EH (cell line): ENCODE data around the gene DCUN1D2.

Source experiments
- DNase-seq: peaks from one replicate; pipeline ENCODE4 v3.0.0-alpha.2; 2015; ENCODE audit warnings: low read depth

The DCUN1D2 gene

DNA sequence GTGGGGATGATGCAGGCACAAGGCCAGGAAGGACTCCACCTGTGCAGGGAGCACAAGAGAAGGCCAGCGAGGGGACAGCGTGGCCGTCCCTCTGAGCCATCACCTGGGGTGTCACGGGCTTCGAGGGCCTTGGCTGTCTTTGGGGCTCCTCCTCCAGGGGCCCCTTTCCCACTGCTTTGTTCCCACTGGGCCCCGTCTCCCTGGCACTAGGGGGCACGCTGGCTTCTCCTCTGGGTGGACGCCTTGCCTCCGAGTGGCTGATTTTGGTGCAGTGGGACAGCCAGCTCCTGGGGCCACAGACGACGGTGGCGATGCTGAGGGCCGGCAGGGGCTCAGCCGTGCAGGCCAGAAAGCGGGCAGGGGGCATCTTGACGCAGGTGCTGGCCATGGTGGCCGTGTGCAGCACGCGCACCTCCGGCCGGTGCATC lies 83.4 kb downstream of the DCUN1D2 start:
- no peak for DNase-seq

DNA sequence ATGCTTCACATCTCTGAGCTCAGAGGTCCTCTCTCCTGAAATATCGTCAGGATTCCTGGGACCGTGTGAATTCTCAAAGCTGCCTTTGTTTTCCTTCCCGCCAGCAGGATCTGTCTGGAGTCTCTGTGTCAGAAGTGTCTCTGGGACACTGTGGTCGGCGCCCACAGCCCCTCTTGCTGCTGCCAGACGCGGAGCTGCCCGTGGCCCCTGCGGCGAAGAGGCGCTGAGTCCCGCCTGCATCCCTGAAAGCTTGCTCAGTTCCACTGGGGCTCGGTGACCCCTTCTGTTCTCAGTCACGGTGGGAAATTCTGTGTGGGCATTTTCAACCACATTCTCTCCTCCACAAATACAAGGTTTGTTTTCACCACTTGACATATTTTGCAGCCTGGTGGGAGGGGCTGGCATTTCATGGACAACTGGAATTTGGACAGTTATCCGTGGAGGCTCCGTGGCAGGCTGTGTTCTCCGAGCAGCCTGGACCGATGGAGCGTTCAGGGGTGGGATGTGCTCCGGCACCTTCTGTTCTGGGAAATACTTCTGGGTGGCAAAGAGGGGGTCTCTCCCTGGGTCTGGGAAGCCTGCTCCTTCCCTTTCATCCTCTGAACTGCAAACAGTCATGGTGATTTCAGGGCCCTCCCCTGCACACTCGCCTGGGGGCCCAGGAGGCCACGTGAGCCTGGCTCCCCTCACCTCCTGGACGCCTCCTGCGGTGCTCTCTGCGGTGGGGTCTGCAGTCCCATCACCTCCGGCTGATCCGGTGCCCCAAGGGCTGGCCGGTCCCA lies 84.0 kb downstream of the DCUN1D2 start:
- DNase-seq, result no peak
